Activated CD4-positive, alpha-beta T cell treated with anti-CD3 and anti-CD28 coated beads, Interleukin-2, amount 50 U/mL, for 16 hours (primary cell): ENCODE data around the gene FAM53A.
"Not testable (repeated sequence)": the region's sequence is repeated elsewhere in the genome, so short reads cannot be mapped to it uniquely, and the experiment has no call there.

ENCODE experiments used
- DNase-seq: peaks from one replicate; pipeline ENCODE4 v3.0.0-alpha.2; 2020

The FAM53A gene

GRCh38 chr4:1716065-1716945 lies 32.2 kb upstream of the FAM53A start:
- no peak for DNase-seq

- DNase-seq = no peak
Measured at GRCh38 chr4:1715002-1715758, 31.1 kb upstream of the FAM53A start.

DNA sequence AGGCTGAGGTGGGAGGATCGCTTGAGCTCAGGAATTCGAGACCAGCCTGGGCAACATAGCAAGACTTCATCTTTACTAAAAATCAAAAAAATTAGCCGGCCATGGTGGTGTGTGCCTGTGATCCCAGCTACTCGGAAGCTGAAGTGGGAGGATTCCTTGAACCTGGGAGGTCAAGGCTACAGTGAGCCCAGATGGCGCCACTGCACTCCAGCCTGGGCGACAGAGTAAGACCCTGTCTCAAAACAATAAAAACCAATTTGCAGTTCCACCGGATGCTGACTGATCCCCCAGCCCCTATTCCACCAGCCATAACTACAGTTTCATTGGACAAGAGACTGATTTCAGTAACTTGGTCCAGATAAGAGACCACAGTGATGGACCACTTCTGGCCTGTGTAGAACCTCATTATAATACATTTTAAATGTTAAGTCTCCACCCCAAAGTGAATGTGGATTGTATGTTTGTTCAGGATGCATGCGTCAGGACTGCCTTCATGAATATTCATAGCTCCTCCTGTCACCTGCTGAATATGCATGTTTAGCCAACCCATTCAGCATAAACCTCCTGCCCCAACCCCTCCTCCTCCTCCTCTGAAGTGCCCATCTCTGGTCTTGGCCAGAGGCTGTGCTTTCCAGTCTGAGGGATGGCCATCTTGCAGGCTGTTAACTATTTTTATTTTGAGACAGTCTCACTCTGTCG lies 30.3 kb upstream of the FAM53A start:
- no peak for DNase-seq

DNA sequence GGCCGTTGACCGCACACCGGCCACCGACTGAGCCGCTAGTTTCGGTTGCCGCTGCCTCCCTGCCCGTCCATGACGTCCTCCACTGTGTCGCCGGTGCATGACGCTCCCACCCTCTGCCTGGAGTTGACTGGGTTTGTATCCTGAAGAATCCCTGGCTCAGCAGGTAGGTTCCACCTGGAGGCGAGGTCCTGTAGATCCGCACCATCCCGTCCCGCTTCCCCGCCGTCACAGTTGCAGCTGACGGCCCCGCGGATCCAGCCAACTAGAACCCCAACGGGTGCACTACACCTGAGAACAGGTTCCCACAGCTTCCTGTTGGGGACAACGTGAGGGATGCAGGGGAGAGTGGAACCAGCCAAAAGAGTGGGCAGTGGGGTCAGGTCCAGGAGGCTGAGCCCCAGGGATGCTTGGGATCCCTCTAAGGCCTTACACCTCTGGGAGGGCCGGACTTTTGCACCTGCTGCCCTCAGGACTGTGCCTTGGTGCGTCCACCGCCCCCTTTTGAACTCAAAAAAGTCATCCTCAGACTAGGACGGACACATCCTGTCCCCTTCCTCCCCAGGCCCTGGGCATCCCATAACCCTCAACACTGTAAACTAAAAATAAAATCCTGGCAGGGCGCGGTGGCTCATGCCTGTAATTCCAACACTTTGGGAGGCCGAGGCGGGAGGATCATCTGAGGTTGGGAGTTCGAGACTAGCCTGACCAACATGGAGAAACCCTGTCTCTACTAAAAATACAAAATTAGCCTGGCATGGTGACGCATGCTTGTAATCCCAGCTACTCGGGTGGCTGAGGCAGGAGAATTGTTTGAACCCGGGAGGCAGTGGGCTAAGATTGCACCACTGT lies 29.1 kb upstream of the FAM53A start:
- DNase-seq = no peak

DNA sequence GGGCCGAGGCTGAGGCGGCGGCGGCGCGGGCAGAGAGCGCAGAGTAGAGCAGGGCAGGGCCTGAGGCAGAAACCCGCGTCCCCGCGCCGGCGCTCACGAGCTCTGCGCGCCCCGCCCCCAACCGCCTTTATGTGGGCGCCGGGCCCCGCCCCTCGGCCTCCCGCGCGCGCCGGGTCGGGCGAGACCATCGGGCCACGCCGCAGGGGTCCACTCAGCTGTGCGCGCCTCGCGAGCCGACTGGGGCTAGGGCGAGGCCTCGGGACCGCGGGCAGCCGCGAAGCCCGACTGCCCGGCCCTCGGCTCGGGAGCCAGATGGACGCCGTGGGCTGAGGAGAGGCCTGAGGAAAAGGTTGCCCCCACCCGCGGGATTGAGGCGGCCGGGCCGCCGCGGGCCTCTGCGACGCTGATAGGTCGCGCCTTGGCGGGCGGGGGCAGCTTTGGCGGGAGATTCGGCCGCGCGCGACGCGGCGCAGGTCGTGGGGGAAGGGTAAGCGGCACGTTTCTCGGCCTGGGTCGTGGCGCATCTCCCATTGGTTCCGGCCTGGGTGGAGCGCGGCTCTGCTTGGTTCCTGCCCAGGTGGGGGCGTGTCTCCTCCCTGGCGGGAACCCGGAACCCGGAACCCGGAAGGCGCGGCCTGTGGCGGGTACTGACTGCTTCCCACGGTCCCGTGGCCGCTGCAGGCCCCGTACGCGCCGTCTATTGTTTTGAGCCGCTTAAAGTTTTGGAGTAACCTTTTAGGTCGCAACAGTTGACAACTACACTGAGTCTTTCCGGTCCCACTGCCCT lies 28.3 kb upstream of the FAM53A start, which contains the start of gene SLBP:
TSS of gene SLBP (minus strand) at position 104 of the 787 bp plus-strand sequence. CDS start 131 bp downstream, outside the sequence.
- DNase-seq = peak; percentile 99

DNA sequence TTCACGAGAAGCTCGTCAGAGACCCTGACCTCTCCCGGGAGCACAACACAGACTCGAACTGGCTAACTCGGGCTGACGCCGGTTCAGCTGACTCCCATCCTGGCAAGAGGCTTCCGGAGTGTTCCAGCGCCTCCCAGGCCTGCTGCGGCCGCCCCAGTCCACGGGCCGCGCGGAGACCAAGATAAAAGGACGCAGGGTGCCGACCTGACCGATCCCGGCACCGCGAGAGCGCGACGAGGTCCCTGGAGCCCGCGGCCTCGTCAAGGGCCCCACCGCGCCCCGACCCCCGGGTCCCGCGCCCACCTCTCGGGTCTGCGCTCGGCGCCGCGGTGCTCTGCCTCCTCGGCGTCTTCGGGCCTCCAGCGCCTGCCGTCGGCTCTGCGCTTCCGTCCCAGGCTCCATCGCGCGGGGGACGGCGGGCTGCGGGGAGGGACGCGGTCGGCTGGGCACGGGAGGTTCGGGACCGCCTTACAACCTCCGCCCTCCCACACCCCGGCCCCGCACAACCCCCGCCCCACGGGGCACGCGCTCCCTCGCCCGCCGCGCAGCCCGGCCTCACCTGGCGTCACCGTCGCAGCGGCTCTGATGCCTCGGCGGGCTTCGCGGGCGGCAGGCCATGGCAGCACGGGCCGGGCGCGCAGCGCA lies 27.6 kb upstream of the FAM53A start:
- DNase-seq = peak; percentile 37

- DNase-seq = no peak
Measured at GRCh38 chr4:1711055-1711570, 27.0 kb upstream of the FAM53A start.

DNA sequence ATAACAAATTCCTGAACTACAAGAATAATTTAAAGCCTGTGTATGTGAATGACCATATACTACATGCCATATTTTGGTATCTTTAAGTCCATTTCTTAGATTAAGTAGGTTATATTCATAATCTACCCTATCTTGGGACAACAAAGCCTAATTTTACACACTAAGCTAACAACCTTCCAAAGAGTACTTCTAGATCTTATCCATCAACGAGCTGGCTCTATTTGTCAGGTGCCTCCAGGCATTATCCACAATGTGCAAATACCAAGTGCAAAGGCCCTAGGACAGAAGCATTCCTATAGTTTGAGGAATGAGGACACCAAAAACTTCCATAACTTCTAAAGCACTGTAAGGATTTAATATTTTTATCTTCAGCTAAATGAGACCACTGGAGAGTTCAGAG lies 24.5 kb upstream of the FAM53A start:
- DNase-seq = no peak

DNA sequence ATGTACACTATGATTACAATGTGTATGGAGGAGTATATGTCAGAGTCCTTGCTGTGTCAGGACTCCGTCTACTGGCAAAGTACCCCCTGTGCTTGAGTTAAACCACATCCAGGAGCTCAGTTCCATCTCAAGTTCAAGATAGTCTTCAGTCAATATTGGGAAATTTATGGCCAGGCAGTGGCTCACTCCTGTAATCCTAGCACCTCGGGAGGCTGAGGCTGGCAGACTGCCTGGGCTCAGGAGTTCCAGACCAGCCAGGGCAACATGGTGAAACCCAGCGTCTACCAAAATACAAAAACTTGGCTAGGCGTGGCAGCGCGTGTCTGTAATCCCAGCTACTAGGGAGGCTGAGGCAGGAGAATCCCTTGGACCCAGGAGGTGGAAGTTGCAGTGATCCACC lies 22.2 kb upstream of the FAM53A start:
- no peak for DNase-seq

DNA sequence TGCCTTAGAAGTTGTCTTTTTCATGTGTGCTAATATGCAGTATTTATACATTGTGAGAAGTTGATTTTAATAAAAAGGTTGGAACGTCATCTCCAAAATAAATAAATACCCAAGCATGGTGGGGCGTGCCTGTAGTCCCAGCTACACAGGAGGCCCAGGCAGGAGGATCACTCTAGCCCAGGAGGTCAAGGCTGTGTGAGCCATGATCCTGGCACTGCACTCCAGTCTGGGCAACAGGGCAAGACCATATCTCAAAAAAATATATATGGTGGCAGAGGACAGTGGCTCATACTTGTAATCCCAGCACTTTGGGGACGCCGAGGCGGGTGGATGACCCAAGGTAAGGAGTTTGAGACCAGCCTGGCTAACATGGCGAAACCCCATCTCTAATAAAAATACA lies 21.6 kb upstream of the FAM53A start:
- DNase-seq = no peak

- DNase-seq = no peak
Measured at GRCh38 chr4:1703867-1704266, 19.8 kb upstream of the FAM53A start.

DNA sequence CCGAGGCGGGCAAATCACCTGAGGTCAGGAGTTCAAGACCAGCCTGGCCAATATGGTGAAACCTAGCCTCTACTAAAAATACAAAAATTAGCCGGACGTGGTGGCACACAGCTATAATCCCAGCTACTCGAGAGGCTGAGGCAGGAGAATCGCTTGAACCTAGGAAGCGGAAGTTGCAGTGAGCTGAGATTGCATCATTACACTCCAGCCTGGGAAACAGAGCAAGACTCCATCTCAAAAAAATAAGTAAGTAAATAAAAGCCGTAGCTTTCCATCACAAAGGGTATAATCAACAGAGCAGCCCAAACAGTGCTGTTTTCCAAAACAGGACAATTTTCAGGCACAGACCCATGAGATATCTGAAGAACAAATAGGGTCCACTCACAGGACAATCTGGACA lies 17.6 kb upstream of the FAM53A start:
- not testable (repeated sequence) for DNase-seq

- no peak for DNase-seq
Measured at GRCh38 chr4:1695913-1696312, 11.8 kb upstream of the FAM53A start.

DNA sequence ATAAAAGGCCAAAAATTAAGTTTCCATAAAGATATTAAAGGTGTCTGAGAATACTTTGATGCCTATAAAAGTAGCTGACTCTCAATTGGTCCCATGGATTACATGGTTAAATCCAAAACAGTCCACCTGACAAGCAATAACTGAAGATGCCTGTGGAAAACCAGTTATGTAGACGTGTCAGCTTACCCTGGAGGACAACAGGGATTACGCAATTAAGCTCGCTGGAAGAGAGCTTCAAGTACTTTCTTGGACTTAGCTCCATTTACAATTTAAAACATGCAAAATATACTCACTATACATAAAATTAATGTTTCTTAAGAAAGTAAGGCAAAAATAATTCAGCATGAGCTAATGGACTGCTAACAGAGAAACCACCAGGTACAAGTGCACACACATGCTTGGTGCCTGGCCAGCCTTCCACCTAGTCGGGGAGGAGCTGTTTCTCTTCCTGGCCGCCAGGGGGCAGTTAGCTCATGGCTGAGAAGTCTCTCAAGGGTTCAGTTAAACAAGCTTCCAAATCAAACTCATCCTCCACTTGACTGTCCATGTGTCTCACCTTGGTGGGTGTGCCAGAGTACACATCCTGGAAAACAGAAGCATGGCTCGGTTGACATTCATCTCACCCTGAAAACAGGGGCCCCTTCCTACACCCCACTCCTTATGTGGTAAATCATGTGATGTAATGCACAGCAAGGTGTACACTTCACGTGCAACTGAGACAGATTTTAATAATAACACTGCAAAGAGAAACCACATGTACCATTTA lies 9.2 kb upstream of the FAM53A start:
- DNase-seq = peak; percentile 83

- DNase-seq = no peak
Measured at GRCh38 chr4:1691737-1692373, 7.7 kb upstream of the FAM53A start.

GRCh38 chr4:1690698-1691097 lies 6.6 kb upstream of the FAM53A start:
- no peak for DNase-seq

DNA sequence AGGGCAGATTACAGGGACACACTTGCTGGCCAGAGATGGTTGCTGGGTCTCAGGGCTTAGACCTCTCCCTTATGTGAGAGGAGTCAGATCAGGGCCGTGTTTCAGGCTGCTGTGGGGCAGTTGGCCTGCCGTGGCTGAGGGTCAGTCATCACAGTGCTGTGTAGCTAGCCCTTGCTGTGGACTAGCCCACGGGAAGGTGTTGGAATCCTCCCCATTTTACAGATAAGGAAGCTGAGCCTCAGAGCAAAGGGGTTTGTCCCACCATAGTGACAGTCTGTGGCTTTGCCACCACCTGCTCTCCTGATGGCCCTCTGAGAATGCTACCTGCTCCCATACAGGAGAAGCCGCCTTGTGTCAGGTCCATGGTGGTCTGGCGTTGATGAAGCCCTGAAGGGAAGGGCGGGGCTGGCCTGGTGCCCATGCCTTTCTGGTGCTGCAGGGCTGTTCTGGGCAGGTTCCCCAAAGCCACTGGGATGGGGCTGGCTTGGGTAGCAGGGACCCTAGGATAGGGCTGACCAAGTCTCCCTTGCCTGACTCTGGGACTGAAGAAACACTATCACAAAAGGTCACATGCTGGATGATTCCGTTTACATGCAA lies 2.4 kb upstream of the FAM53A start:
- DNase-seq = no peak

GRCh38 chr4:1685235-1686150 lies 1.4 kb upstream of the FAM53A start:
- DNase-seq = no peak
